GM19239 (cell line): ENCODE measurements around the gene TRIM38.
"Not testable (repeated sequence)": the region's sequence is repeated elsewhere in the genome, so short reads cannot be mapped to it uniquely, and the experiment has no call there.

Experiments used
- DNase-seq: peaks from one replicate; pipeline ENCODE4 v3.0.0; 2011; ENCODE audit warnings: low spot score; ENCODE audit not compliant: insufficient read length
- FAIRE-seq: peaks from 2 replicates; lab custom pipeline; 2011; peaks lifted over from hg19 to GRCh38; lab: Jason Lieb, UNC

Gene TRIM38

GRCh38 chr6:25962149-25963127, at the start of gene TRIM38:
TRIM38 (plus strand) TSS chr6:25962802; CDS start chr6:25966523, 3,721 bp downstream.
- FAIRE-seq = peak; percentile 93

GRCh38 chr6:25913741-25914140, 48.9 kb upstream of the TRIM38 start:
- no peak for FAIRE-seq
- DNase-seq = no peak

More at GRCh38 chr6:25962149-25963127, at the start of gene TRIM38:
- peak; percentile 47 for DNase-seq

- DNase-seq (no peak), FAIRE-seq (no peak)
Measured at GRCh38 chr6:25916330-25916729, 46.3 kb upstream of the TRIM38 start.

- FAIRE-seq = no peak
- no peak for DNase-seq
Measured at GRCh38 chr6:25916789-25917490, 45.7 kb upstream of the TRIM38 start.

- FAIRE-seq (no peak), DNase-seq (no peak)
Measured at GRCh38 chr6:25918083-25918683, 44.4 kb upstream of the TRIM38 start.

- FAIRE-seq (no peak), DNase-seq (no peak)
Measured at GRCh38 chr6:25919657-25920056, 42.9 kb upstream of the TRIM38 start.

GRCh38 chr6:25921525-25922203, 40.9 kb upstream of the TRIM38 start:
- DNase-seq (no peak), FAIRE-seq (no peak)

GRCh38 chr6:25922301-25922700, 40.3 kb upstream of the TRIM38 start:
- DNase-seq (no peak), FAIRE-seq (no peak)

GRCh38 chr6:25925876-25926275, 36.7 kb upstream of the TRIM38 start:
- FAIRE-seq (no peak), DNase-seq (no peak)

- no peak for FAIRE-seq
- no peak for DNase-seq
Measured at GRCh38 chr6:25927178-25927577, 35.4 kb upstream of the TRIM38 start.

- FAIRE-seq = no peak
Measured at GRCh38 chr6:25927756-25928216, 34.8 kb upstream of the TRIM38 start.

GRCh38 chr6:25928562-25929324, 33.9 kb upstream of the TRIM38 start:
- no peak for DNase-seq
- no peak for FAIRE-seq

More at GRCh38 chr6:25927756-25928216, 34.8 kb upstream of the TRIM38 start:
- DNase-seq = no peak

GRCh38 chr6:25929785-25930184, 32.8 kb upstream of the TRIM38 start:
- FAIRE-seq, DNase-seq: not testable (repeated sequence)

GRCh38 chr6:25930532-25931410, 31.8 kb upstream of the TRIM38 start, which contains the start of gene SLC17A2:
SLC17A2 (minus strand) TSS chr6:25930691; CDS start chr6:25925796, 4,895 bp downstream.
- FAIRE-seq = no peak
- DNase-seq = no peak

GRCh38 chr6:25931411-25931709, 31.2 kb upstream of the TRIM38 start:
- FAIRE-seq (no peak), DNase-seq (no peak)

- no peak for DNase-seq
- FAIRE-seq = no peak
Measured at GRCh38 chr6:25934156-25934555, 28.4 kb upstream of the TRIM38 start.

- FAIRE-seq (no peak), DNase-seq (no peak)
Measured at GRCh38 chr6:25934735-25935313, 27.8 kb upstream of the TRIM38 start.

- no peak for FAIRE-seq
- DNase-seq = no peak
Measured at GRCh38 chr6:25935953-25936352, 26.6 kb upstream of the TRIM38 start.
